Osteocyte (in vitro differentiated cells): ENCODE data around the gene PDP2. TPM values are rescaled to one million over a fixed set of nuclear protein-coding genes. Genes with fewer than 3 reads are reported as not detected.

Source experiments
- DNase-seq: peaks from one replicate; pipeline ENCODE4 v3.0.0; 2021; ENCODE audit warnings: mixed read lengths; ENCODE audit not compliant: unreplicated experiment; ENCODE audit errors: extremely low spot score
- H3K27ac Mint-ChIP-seq: one replicate; pipeline ENCODE4 v1.8.0; 2021; ENCODE audit warnings: mild to moderate bottlenecking, mixed read lengths; ENCODE audit not compliant: unreplicated experiment
- H3K27me3 Mint-ChIP-seq: one replicate; pipeline ENCODE4 v1.8.0; 2021; ENCODE audit warnings: mixed read lengths; ENCODE audit not compliant: unreplicated experiment
- H3K36me3 Mint-ChIP-seq: one replicate; pipeline ENCODE4 v1.8.0; 2021; ENCODE audit warnings: mixed read lengths; ENCODE audit not compliant: unreplicated experiment
- H3K4me1 Mint-ChIP-seq: one replicate; pipeline ENCODE4 v1.8.0; 2021; ENCODE audit warnings: mixed read lengths; ENCODE audit not compliant: unreplicated experiment
- H3K4me3 Mint-ChIP-seq: one replicate; pipeline ENCODE4 v1.8.0; 2021; ENCODE audit warnings: mild to moderate bottlenecking, moderate library complexity, mixed read lengths; ENCODE audit not compliant: unreplicated experiment
- H3K9me3 Mint-ChIP-seq: one replicate; pipeline ENCODE4 v1.8.0; 2021; ENCODE audit warnings: mixed read lengths; ENCODE audit not compliant: unreplicated experiment
- total RNA-seq: library from RNA; stranded (reverse); gene quantifications from 2 replicates; pipeline ENCODE4 v1.2.1, GENCODE V29; 2021
- TF ChIP-seq, protein P1 (sequence below): fragments of 200-600 bp; sonication (generic); IDR thresholded peaks from 2 replicates; pipeline ENCODE4 v1.5.0; 2021; ENCODE audit warnings: antibody characterized with exemption, mild to moderate bottlenecking, moderate library complexity

The PDP2 gene
- total RNA-seq, 1 donor from 2014 or later = 16.5 TPM

DNA sequence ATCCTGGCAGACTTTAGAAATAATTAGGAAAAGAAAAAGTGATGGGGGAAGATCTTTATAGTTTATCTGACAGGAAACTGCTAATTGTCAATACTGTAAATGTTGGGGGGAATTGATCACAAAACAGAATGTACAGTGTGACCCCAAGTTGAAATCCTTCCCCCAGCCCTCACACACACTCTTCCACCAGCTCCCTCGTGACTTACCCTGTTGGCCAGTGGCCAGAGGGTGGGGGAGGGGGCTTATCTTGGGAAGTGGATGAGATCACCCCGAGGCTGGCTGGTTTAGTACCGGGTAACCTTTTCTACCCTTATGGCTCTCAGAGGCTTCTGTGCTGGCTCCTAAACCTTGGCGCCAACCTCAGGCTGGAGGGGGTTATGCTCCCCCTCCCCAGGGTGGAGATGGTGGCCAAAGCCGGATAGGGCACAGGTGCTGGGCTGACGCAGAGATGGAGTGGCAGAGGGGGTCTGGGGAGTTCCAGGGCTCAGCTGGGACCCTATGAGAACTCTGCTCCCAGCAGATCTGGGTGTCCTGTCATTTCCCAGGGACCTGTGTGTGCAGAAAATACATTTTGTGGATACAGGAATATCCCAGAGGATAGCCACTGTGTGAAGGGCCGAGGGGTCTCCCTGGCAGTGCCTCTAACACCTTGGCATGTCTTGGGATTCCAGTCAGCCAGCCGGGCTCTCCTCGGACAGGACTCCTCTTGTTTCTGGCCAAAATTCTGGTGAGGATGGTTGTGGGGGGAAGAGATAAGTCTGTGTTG, 19.8 kb downstream of the PDP2 start:
- no peak for DNase-seq
- Mint-ChIP-seq H3K4me3 (no peak overlapping the region), H3K27ac (peak overlapping the region; percentile 52), H3K36me3 (no peaks in the 10 kb centered on the region), H3K9me3 (no peaks in the 10 kb centered on the region), H3K4me1 (peaks cover 16% of the 10 kb centered on the region), H3K27me3 (no peaks in the 10 kb centered on the region)
- TF ChIP-seq, protein P1, sequence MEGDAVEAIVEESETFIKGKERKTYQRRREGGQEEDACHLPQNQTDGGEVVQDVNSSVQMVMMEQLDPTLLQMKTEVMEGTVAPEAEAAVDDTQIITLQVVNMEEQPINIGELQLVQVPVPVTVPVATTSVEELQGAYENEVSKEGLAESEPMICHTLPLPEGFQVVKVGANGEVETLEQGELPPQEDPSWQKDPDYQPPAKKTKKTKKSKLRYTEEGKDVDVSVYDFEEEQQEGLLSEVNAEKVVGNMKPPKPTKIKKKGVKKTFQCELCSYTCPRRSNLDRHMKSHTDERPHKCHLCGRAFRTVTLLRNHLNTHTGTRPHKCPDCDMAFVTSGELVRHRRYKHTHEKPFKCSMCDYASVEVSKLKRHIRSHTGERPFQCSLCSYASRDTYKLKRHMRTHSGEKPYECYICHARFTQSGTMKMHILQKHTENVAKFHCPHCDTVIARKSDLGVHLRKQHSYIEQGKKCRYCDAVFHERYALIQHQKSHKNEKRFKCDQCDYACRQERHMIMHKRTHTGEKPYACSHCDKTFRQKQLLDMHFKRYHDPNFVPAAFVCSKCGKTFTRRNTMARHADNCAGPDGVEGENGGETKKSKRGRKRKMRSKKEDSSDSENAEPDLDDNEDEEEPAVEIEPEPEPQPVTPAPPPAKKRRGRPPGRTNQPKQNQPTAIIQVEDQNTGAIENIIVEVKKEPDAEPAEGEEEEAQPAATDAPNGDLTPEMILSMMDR = no peak

- H3K9me3 Mint-ChIP-seq = no peaks in the 10 kb centered on the region
- H3K27me3 Mint-ChIP-seq = no peaks in the 10 kb centered on the region
- DNase-seq = no peak
- TF ChIP-seq, protein P1 = no peak
- H3K4me1 Mint-ChIP-seq = peaks cover 17% of the 10 kb centered on the region
- H3K36me3 Mint-ChIP-seq = no peaks in the 10 kb centered on the region
- no peak overlapping the region for H3K27ac Mint-ChIP-seq
- H3K4me3 Mint-ChIP-seq = no peak overlapping the region
These were observed 20.6 kb downstream of the PDP2 start for GRCh38 chr16:66900721-66901441.

DNA sequence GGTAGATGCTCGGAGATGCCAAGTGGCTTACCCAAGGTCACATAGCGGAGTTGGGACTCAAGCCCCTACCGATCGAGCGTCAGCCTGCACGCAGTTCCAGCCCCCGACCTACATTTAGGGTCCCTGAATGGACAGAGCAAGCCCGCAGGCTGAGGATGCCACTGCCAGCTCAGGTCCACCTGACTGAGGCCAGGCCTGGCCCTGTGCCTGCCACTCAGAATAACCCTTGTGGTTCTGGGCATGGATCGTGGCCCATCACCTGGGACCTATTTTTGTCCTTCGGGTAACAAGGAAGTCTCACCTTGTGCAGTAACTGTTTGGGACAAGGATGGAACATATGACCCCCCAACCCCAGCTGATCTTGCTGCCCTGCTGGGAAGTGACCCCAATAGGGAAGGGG, 21.3 kb downstream of the PDP2 start:
- H3K36me3 Mint-ChIP-seq = no peaks in the 10 kb centered on the region
- DNase-seq = no peak
- peaks cover 17% of the 10 kb centered on the region for H3K4me1 Mint-ChIP-seq
- H3K4me3 Mint-ChIP-seq = no peak overlapping the region
- peaks cover 2% of the 10 kb centered on the region for H3K27me3 Mint-ChIP-seq
- no peak overlapping the region for H3K27ac Mint-ChIP-seq
- no peaks in the 10 kb centered on the region for H3K9me3 Mint-ChIP-seq
- TF ChIP-seq, protein P1 = no peak

GRCh38 chr16:66902648-66903543, 22.6 kb downstream of the PDP2 start:
- H3K4me1 Mint-ChIP-seq = peaks cover 17% of the 10 kb centered on the region
- TF ChIP-seq, protein P1 = no peak
- no peak for DNase-seq

More at GRCh38 chr16:66902648-66903543, 22.6 kb downstream of the PDP2 start:
- Mint-ChIP-seq H3K36me3 (no peaks in the 10 kb centered on the region), H3K4me3 (no peak overlapping the region), H3K27ac (no peak overlapping the region), H3K9me3 (no peaks in the 10 kb centered on the region), H3K27me3 (peaks cover 4% of the 10 kb centered on the region)
